Epithelial cell of esophagus (primary cell): ENCODE data around the gene TRAF3IP1.

Experiments used
- DNase-seq: peaks from one replicate; pipeline ENCODE4 v3.0.0; 2010; ENCODE audit warnings: low read depth
- H3K4me3 ChIP-seq: 2 replicates; pipeline ENCODE4 v1.5.1; 2011; ENCODE audit warnings: mild to moderate bottlenecking, low read length, control low read depth
- CTCF ChIP-seq: IDR thresholded peaks from 2 replicates; pipeline ENCODE4 v1.5.1; 2011; ENCODE audit warnings: low read depth, mild to moderate bottlenecking, low read length, control low read depth, inconsistent platforms; ENCODE audit not compliant: insufficient read depth; ENCODE audit errors: missing control alignments

TRAF3IP1 gene

GRCh38 chr2:238344035-238344434 is 23.7 kb downstream of the TRAF3IP1 start:
- DNase-seq = no peak
- no peak for TF ChIP-seq CTCF

GRCh38 chr2:238344517-238344916 is 24.2 kb downstream of the TRAF3IP1 start:
- no peak for TF ChIP-seq CTCF
- no peak overlapping the region for H3K4me3 ChIP-seq
- DNase-seq = peak; percentile 11

More at GRCh38 chr2:238344035-238344434, 23.7 kb downstream of the TRAF3IP1 start:
- no peak overlapping the region for H3K4me3 ChIP-seq

- H3K4me3 ChIP-seq = no peak overlapping the region
- no peak for TF ChIP-seq CTCF
- no peak for DNase-seq
Measured at GRCh38 chr2:238345297-238345968, 25.1 kb downstream of the TRAF3IP1 start.

GRCh38 chr2:238346544-238346943 is 26.2 kb downstream of the TRAF3IP1 start:
- no peak overlapping the region for H3K4me3 ChIP-seq
- DNase-seq = no peak
- no peak for TF ChIP-seq CTCF

GRCh38 chr2:238350150-238350897 is 30.0 kb downstream of the TRAF3IP1 start:
- no peak overlapping the region for H3K4me3 ChIP-seq
- DNase-seq = no peak
- TF ChIP-seq CTCF = no peak

- no peak overlapping the region for H3K4me3 ChIP-seq
- no peak for DNase-seq
- no peak for TF ChIP-seq CTCF
Measured at GRCh38 chr2:238351315-238351714, 31.0 kb downstream of the TRAF3IP1 start.
